NCI-H2107 treated with DMSO at 0.1 percent for 48 hours (cell line): Measurements from ENCODE around the gene CD300H.

Source experiments
- DNase-seq: peaks from one replicate; lab custom pipeline; 2025; ENCODE audit not compliant: unreplicated experiment; lab: John Stamatoyannopoulos, UW

The CD300H gene

DNA sequence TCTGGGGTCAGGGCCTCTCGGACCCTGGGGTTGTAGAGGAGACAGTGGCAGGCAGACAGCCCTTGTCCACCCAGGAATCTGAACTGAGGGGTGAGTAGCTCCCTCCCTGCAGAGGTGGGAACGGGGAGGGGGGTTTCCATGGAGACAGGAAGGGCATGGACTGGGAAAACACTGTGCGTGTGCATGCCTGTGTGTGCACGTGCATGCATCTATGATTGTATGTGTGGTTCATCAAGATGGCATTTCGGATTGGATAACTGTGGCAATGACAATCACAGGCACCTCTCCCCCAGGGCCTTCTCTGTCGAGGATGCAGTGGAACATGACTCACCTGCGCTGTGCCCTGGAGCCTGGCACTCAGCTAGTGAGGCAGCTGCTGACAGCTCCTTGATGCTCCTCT, 15.3 kb downstream of the CD300H start:
- DNase-seq = no peak

DNA sequence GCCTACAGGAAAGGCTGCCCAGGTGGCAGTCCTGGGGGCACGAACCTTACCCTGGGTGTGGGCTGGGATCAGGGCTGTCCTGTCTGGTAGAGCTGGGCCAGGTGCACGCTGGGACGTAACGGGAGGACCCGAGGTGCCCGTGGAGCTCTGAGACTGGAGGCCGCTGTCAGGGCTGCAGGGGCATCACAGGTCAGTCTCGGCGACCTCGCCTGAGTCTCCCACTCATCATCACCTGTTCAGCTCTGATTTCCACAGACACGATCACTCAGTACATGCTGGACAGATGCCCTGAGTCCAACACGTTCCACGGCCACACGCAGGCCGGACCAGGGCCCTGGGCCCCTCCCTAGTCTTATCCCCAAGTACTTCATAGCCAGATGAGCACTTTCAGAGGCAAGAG, 16.7 kb downstream of the CD300H start:
- no peak for DNase-seq

DNA sequence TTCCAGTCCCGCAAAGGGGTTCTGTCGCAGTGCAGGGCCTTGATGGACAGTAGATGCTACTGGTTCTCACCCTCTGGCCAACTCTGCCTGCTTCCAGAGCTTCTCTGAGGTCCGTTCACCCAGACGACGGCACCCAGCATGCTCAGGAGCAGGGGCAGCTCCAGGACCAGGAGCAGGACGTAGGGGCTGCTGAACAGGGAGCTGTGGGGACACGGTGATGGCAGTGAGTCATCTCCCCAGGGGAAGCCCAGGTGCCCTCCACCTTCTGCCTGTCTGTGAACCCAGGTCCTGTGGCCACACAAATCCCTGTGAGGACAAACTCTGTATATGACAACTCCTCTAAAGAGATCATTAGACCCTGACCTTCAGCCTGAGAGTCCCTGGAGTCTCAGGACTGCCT, 18.0 kb downstream of the CD300H start:
- DNase-seq = no peak

DNA sequence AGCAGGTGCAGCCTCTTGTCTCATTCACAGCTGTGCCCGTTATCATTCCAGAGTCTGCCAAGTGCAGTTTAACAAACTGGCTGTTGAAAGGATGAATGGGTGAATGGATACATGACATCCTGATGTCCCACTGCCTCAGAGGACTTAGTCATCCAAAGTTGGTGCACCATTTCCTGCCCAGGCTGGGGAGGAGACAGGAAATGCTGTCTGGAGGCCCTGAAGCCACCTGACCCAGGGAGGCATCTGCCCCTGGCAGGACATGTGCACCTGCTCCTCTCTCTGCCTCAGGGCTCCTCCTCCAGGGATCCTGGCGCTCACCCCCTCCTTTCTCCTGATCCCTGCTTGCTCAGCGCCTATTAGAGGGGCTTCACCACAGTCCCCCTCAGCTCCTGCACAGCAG, 19.6 kb downstream of the CD300H start:
- DNase-seq = no peak

DNA sequence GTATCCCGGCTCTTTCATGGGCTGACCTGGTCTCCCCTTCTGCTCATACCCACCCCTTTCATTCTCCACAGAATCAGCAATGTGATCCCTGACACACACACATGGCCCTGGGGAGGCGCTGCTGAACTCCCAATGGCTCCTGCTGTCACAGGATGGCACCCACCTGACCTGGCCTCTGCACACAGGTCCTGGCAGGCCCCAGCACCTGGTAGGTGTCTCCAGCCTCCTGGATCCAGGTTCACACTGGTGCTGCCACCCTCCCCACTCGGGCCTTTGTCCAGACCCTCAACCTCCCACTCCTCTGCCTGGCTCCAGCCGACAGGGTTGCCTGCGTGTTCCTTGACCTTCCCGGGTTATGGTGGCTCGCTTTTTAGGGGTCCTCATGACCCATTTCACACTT, 20.0 kb downstream of the CD300H start:
- no peak for DNase-seq

DNA sequence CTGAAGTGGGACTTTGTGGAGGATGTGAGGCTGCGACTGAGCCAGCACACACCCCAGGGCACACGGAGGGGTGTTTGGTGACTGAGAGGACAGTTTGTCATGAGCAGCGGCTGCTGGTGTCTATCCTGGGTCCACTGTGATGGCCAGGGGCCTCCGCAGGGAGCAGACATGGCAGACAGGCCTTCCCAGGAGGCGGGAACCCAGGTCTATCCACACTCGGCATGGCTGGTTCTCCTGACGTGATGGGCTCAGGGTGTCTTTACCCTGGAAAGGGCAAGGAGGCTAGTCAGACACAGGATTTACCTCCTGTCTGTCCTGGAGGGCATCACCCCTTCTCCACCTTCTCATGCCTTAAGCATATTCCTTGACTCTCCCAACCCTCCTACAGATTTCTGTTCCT, 20.7 kb downstream of the CD300H start:
- no peak for DNase-seq

DNA sequence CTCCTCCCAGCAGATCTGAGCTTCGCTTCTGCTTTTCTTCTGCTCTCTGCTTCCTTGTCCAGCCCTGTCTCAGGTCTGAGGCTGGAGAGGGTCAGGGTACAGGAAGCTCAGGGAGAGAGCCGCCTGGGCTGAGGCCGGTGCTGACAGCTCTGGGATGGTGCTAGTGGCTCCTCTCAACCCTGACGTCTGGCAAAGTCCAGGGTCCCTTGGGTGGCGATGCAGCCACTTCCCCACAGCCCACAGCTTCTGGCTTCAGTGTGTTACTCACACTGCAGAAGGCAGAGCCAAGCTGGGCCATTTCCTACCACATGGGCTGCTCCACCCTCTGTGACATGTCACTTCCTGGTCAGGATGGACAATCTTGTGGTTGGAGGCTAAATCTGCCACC, 21.5 kb downstream of the CD300H start, which contains the start of gene CD300C:
TSS of gene CD300C (minus strand) at position 273 of the 388 bp plus-strand sequence. CDS start 333 bp downstream, outside the sequence.
- DNase-seq = no peak

DNA sequence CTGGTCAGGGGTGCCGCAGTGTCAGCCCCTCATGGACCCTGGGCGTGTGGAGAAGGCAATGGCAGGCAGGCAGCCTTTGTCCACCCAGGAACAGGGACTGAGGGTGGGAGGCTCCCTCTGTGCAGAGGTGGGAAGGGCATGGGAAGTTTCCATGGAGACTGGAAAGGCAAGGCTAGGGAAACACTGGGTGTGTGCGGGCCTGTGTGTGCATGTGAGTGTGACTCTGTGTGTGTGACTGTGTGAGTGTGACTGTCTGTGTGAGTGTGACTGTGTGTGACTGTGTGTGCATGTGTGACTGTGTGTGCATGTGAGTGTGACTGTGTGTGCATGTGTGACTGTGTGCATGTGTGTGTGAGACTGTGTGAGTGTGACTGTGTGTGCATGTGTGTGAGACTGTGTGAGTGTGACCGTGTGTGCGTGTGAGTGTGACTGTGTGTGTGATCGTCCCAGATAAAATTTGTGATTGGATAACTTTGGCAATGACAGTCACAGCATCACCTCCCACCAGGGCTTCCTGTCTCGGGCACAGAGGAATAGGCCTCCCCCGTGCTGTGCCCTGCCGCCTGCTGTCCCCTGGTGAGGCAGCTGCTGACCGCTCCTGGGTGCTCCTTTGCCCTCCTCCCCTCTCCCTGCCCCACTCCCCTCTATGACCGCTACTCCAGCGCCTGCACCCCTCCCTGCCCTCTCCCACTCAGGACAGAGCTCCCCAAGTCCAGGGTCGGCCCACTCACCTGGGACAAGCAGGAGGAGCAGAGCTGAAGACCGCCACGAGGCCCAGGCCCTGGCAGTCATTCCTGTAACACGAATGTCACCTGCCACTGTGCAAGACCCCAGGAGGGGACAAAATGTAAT, 22.1 kb downstream of the CD300H start:
- DNase-seq = no peak

DNA sequence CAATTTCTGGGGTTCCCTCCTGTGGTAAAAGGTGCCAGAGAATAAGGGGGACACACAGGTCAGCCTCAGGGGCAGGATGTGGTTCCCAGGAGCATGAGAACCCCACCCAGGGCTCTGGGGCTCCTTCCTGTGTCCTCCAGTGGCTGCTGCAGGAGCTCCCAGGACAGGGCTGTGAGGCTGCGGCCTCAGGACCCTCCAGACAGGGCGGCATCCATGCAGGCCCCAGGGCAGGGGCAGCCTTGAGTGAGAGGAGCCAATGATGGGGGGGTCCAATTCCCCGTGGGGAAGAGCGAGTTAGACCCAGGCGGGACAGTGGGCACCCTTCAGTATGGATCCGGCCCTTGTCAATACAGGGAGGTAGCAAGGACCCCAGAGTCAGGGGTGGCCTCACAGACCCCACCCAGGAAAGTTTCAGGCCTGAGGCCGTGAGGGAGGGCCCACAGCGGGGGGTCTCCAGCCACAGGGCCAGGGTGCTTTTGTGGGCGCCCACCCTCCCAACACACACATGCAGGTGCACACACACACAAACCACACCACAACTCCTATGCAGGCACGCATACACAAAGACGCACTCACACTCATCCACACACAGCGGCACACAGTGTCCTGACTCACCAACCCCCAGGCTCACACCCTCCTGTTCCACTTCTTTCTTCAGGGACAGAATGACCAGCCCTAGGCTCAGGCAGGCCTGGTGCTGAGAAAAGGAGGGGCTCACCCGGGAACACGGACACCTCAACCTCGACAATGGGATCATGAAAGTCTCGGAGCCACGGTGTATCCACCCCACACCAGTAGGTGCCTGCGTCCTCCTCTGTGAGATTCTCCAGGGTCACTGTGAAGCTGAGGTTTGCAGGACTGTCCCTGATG, 23.2 kb downstream of the CD300H start:
- DNase-seq = no peak

DNA sequence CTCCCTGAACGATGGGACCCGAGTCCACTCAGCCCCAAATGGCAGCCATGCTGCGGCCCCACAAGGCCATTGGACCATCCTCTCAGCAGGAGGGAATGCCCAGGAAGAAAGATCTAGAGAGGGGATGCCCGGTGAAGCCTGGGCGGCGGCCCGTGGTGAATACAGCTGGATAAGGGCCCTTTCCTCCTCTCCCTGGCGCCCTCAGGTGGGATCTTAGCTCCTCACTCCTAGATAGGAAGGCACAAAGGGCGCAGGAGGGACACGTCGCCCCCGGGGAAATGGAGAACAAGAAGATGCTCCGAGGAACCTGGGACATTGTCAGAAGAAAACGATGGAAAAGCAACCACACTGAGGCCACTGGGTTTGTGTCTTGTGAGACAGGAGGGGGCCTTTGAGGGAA, 23.9 kb downstream of the CD300H start:
- no peak for DNase-seq

DNA sequence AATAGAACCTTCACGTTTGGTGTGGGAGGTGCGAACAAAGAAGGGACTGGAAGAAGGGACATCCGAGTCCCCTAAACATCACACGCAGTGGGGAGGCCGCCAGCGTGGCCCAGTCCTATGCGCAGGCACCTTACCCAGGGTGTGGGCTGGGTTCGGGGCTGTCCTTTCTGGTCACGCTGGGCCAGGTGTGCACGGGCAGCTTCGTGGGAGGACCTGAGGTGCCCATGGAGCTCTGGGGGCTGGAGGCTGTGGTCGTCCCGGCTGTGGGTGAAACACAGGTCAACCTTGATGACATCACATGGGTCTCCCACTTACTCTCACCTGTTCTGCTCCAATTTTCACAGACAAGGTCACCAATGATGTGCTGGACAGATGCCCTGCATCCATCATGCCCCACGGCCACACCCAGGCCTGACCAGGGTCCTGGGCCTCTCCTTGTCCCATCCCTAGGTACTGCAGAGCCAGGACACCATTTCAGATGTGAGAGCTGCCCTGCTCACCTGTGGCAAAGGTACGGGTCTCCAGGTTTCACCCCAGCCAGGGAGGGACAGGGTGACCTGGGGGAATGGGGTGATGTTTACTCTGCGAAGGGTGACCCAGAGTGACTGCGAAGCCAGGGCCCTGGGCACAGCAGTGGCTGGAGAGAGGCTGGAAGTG, 24.5 kb downstream of the CD300H start:
- no peak for DNase-seq

DNA sequence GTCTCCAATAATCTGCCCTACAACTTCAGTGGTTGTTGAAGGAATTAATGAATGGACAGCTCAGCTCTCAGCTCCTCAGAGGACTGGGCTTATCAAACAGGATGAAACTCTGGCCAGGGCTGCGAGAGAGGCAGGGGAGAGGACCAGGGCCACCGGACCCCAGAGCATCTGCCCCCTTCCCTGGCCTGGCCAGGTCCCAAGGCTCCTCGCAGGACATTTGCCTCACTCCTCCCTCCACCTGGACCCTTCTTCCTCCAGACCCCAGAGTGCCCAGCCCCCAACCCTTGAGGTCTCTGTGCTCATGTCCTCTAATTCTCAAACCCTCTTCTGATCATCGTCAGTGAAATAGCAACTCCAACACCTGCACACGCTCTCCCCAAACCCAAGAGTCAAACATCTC, 25.1 kb downstream of the CD300H start:
- no peak for DNase-seq

DNA sequence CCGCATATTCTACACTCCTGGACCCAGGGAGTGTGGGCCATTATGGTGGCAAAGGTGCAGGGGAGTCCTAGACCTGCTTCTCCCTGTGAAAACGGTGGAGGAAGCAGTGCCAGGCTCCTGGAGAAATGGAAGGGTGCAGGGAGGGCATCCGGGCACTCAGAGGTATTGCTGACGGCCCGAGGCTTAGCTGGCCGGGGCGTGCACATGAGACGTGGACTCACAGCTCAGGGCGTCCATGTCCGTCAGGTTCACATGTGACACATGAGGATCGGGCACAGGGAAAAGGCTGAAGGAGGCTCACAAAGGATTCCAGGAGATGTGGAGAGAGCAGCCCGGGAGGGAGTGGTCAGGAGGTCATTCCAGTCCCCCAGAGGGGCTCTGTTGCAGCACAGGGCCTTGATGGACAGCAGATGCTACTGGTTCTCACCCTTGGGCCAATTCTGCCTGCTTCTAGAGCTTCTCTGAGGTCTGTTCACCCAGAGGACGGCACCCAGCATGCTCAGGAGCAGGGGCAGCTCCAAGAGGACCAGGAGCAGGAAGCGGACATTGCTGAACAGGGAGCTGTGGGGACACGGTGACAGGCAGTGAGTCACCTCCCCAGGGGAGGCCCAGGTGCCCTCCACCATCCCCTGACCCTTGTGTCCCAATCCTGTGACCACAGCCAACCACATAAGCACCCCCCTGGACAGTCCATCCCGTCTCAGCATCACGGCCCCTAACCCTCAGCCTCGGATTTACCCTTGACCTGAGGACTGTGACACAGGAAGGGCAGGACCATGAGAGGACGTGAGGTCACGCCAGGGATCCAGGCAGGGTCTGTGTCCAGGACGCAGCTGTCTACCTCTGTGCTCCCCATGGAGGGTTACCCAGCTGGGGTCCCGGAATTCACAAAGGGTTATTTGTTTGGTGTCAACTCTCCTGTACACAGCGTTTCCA, 25.9 kb downstream of the CD300H start:
- no peak for DNase-seq

DNA sequence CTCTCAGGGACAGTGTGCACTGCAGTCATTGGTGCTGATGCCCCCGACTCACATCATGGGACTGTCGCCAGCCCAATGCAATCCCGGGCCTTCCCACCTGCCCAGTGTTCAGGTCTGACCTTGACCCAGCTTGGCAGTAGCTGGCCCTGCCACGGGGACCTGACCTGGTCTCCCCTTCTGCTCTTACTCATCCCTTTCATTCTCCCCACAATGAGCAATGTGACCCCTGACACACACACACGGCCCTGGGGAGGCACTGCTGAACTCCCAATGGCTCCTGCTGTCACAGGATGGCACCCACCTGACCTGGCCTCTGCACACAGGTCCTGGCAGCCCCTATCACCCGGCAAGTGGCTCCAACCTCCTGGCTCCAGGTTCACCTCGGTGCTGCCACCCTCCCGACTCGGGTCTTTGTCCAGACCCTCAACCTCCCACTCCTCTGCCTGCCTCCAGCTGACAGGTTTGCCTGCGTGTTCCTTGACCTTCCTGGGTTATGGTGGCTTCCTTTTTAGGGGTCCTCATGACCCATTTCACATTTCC, 28.0 kb downstream of the CD300H start:
- no peak for DNase-seq

DNA sequence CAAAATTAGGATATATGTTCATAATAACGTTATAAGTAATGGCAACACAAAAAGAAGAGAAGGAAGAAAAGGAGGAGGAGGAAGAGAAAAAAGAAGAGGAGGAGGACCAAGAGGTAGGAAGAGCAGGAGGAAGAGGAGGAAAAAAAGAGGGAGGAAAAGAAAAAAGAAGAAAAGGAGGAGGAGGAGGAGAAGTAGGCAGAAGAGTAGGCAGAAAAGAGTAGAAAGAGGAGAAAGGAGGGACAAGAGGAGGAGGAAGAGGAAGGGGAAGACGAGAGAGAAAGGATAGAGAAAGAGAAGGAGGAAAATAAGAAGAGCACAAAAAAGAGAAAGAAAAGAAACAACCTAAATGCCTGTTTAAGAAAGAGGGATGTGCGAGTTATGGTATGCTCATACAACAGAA, 30.4 kb downstream of the CD300H start:
- DNase-seq = no peak

DNA sequence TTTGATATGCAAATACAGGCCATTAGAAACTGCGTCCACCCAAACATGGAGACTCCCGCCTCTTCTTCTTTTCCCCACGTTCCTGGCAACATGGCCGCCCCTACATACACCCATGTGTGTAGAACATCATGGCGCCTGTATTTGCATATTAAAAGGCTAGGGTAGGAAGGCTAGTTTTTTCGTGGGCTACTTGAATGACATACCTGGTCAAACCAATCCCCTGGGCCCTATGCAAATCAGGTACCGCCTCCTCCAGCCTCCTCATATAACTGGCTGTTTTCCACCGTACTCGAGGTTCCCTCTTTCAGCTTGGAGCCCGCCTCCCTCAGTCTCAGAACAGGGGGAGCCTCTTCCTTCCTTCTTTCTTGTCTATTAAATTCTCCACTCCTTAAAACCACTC, 35.2 kb downstream of the CD300H start:
- no peak for DNase-seq

DNA sequence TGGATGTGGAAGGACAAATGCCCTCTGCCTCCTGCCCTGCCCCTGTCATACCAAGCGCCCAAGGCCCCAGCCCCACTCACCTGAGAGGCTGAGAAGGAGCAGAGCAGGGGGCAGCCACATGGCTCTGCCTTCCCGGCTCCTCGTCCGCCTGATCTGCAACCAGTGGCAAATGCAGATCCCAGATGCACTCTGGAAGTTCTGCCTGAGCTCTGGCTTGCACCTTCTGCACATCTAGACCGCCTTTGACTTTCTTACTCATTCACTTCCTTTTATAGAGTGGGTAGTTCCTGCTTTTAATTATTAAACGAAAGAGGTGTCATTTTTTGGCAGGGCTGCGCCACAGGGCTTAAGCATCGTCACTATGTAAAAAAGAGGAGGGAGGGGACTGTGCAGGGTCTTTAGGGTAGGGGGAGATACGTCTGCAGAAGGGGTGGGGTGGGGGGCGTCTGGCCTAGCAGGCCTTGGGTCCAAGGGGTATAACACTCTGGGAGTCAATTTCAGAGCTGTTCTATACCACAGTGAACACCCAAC, 36.0 kb downstream of the CD300H start, which contains the start of gene CD300LB:
TSS of gene CD300LB (minus strand) at position 245 of the 531 bp plus-strand sequence. CDS start at position 120, 125 bp downstream.
- no peak for DNase-seq

DNA sequence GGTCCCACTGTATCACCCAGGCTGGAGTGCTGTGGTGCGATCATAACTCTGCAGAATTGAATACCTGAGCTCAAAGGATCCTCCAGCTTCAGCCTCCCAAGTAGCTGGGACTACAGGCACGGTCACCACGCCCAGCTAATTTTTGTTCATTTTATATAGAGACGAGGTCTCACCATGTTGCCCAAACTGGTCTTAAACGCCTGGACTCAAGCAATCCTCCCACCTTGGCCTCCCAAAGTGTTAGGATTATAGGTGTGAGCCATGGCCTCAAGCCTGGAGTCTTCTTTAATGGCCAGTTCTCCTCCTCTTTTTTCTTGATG, 36.5 kb downstream of the CD300H start:
- DNase-seq = no peak

DNA sequence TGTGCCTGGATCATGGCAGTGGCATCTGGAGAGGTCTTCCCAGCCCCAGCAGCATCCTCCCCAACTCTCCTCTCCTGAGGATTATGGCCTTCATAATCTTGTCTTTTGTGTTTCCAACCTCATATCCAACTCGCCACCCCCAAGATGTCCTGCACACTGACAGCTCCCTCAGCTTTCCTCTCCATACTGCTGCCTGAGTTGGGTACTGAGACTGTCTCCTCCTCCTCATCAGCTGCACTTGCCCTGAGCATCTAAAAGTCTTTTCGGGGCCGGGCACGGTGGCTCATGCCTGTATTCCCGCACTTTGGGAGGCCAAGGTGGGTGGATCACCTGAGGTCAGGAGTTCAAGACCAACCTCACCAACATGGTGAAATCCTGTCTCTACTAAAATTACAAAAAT, 38.1 kb downstream of the CD300H start:
- DNase-seq = no peak
